DND-41 (cell line): ENCODE measurements around the gene NOXA1.
"Not testable (repeated sequence)": the region's sequence is repeated elsewhere in the genome, so short reads cannot be mapped to it uniquely, and the experiment has no call there.

Source experiments
- ATAC-seq: fragments of 200-7000 bp; cut with Tn5 transposase; 3 replicates; pipeline ENCODE4 v1.9.1; 2021; ENCODE audit warnings: low read depth; ENCODE audit not compliant: insufficient read depth
- DNase-seq: peaks from one replicate; pipeline ENCODE4 v3.0.0-alpha.2; 2020
- H2AFZ ChIP-seq: 2 replicates; pipeline ENCODE4 v1.6.0; 2012; ENCODE audit warnings: low read depth, low read length
- H3K27ac ChIP-seq: 2 replicates; pipeline ENCODE4 v1.5.1; 2012; ENCODE audit warnings: low read length, inconsistent platforms
- H3K27me3 ChIP-seq: fragments of 200-600 bp; sonication (generic); 2 replicates; pipeline ENCODE4 v1.6.0; 2012; ENCODE audit warnings: low read length, mild to moderate bottlenecking, inconsistent platforms; ENCODE audit not compliant: insufficient read depth, poor library complexity
- H3K36me3 ChIP-seq: 2 replicates; pipeline ENCODE4 v1.5.1; 2012; ENCODE audit warnings: low read length, inconsistent platforms; ENCODE audit not compliant: insufficient read depth
- H3K4me1 ChIP-seq: 2 replicates; pipeline ENCODE4 v1.5.1; 2012; ENCODE audit warnings: mild to moderate bottlenecking, low read length; ENCODE audit not compliant: insufficient read depth
- H3K4me2 ChIP-seq: 2 replicates; pipeline ENCODE4 v1.6.0; 2012; ENCODE audit warnings: mild to moderate bottlenecking, moderate library complexity, low read length, inconsistent platforms; ENCODE audit not compliant: insufficient read depth
- H3K4me3 ChIP-seq, 2 experiments: fragments of 200-600 bp in 1 of 2; shearing (Covaris generic) in 1 of 2; 2 replicates each; pipeline ENCODE4 v1.5.1; 2012 to 2016; ENCODE audit warnings: inconsistent platforms in 2 of 2, low read length in 2 of 2, mild to moderate bottlenecking in 2 of 2, low read depth in 1 of 2, moderate library complexity in 1 of 2
- H3K79me2 ChIP-seq: 2 replicates; pipeline ENCODE4 v1.6.0; 2012; ENCODE audit warnings: low read length, inconsistent platforms; ENCODE audit not compliant: insufficient read depth
- H3K9ac ChIP-seq: 2 replicates; pipeline ENCODE4 v1.6.0; 2012; ENCODE audit warnings: low read depth, mild to moderate bottlenecking, inconsistent platforms, low read length, moderate library complexity
- H3K9me3 ChIP-seq: 2 replicates; pipeline ENCODE4 v1.5.1; 2012; ENCODE audit warnings: low read length, moderate library complexity, mild to moderate bottlenecking, inconsistent platforms; ENCODE audit not compliant: insufficient read depth, severe bottlenecking
- H4K20me1 ChIP-seq: 2 replicates; pipeline ENCODE4 v1.6.0; 2012; ENCODE audit warnings: low read length; ENCODE audit not compliant: insufficient read depth
- EZH2 ChIP-seq: IDR thresholded peaks from 3 replicates; pipeline ENCODE4 v1.6.1; 2012; ENCODE audit warnings: borderline replicate concordance, low read depth, mild to moderate bottlenecking, moderate library complexity, low read length, inconsistent platforms; ENCODE audit not compliant: severe bottlenecking
- TF ChIP-seq, protein P1 (sequence below): IDR thresholded peaks from 2 replicates; pipeline ENCODE4 v1.5.1; 2012; ENCODE audit warnings: borderline replicate concordance, low read length, moderate library complexity, mild to moderate bottlenecking; ENCODE audit not compliant: poor library complexity, severe bottlenecking; ENCODE audit errors: extremely low read depth

NOXA1 gene

DNA sequence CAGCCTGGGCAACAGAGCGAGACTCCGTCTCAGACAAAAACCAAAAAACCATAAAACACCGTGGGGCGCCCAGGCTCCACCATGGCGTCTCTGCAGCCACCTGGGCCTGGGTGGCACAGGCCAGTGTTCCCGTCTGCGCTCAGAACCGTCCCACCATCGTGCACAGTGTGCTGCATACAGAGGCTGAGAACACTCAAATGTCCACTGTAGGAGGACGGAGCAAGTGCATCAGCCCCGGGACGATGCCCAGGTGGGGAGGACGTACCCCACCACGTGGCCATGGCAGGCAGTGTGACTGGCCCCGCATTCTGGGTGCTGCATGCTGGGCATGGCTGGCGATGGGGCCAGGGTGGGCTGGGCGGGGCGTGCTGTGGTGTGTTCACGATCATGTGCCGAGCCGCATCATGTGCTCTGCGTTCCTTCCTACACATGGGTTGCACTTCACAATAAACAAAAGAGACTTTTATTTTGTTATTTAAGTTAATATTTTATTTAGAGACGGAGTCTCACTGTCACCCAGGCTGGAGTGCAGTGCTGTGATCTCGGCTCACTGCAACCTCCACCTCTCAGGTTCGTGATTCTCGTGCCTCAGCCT lies 38.0 kb upstream of the NOXA1 start:
- H3K27me3 ChIP-seq = no peaks in the 10 kb centered on the region
- H2AFZ ChIP-seq = no peak overlapping the region
- H3K79me2 ChIP-seq = no peaks in the 10 kb centered on the region
- H3K4me3 ChIP-seq = no peak overlapping the region
- H4K20me1 ChIP-seq = no peaks in the 10 kb centered on the region
- H3K4me1 ChIP-seq = no peaks in the 10 kb centered on the region
- no peaks in the 10 kb centered on the region for H3K9me3 ChIP-seq
- no peaks in the 10 kb centered on the region for H3K36me3 ChIP-seq
- no peak overlapping the region for H3K4me2 ChIP-seq
- no peak for ATAC-seq
- no peak for TF ChIP-seq EZH2
- TF ChIP-seq, protein P1, sequence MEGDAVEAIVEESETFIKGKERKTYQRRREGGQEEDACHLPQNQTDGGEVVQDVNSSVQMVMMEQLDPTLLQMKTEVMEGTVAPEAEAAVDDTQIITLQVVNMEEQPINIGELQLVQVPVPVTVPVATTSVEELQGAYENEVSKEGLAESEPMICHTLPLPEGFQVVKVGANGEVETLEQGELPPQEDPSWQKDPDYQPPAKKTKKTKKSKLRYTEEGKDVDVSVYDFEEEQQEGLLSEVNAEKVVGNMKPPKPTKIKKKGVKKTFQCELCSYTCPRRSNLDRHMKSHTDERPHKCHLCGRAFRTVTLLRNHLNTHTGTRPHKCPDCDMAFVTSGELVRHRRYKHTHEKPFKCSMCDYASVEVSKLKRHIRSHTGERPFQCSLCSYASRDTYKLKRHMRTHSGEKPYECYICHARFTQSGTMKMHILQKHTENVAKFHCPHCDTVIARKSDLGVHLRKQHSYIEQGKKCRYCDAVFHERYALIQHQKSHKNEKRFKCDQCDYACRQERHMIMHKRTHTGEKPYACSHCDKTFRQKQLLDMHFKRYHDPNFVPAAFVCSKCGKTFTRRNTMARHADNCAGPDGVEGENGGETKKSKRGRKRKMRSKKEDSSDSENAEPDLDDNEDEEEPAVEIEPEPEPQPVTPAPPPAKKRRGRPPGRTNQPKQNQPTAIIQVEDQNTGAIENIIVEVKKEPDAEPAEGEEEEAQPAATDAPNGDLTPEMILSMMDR = no peak
- H3K9ac ChIP-seq = no peak overlapping the region
- no peak for DNase-seq
- H3K27ac ChIP-seq = no peak overlapping the region

DNA sequence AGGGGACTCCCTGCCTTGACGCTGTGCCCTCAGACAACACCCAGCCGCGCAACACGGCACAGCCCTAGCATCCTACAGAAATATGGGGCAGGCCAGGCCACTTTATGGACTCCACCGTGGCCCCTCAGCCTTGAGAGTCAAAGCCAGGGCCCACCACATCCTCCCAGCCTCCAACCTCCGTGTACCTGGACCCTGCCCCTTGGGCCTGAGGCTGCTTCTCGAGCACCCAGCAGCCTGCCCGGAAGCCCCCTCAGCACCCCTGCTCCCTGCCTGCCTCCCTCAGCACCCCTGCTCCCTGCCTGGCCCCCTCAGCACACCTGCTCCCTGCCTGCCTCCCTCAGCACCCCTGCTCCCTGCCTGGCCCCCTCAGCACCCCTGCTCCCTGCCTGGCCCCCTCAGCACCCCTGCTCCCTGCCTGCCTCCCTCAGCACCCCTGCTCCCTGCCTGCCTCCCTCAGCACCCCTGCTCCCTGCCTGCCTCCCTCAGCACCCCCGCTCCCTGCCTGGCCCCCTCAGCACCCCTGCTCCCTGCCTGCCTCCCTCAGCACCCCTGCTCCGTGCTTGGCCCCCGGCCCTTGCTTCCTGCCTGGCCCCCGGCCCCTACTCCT lies 36.6 kb upstream of the NOXA1 start:
- not testable (repeated sequence) for H3K79me2 ChIP-seq, H4K20me1 ChIP-seq, H3K4me1 ChIP-seq, ATAC-seq, H3K27me3 ChIP-seq, H3K9me3 ChIP-seq, H3K4me2 ChIP-seq, H3K9ac ChIP-seq, H3K27ac ChIP-seq, H3K36me3 ChIP-seq, H2AFZ ChIP-seq, H3K4me3 ChIP-seq, DNase-seq

DNA sequence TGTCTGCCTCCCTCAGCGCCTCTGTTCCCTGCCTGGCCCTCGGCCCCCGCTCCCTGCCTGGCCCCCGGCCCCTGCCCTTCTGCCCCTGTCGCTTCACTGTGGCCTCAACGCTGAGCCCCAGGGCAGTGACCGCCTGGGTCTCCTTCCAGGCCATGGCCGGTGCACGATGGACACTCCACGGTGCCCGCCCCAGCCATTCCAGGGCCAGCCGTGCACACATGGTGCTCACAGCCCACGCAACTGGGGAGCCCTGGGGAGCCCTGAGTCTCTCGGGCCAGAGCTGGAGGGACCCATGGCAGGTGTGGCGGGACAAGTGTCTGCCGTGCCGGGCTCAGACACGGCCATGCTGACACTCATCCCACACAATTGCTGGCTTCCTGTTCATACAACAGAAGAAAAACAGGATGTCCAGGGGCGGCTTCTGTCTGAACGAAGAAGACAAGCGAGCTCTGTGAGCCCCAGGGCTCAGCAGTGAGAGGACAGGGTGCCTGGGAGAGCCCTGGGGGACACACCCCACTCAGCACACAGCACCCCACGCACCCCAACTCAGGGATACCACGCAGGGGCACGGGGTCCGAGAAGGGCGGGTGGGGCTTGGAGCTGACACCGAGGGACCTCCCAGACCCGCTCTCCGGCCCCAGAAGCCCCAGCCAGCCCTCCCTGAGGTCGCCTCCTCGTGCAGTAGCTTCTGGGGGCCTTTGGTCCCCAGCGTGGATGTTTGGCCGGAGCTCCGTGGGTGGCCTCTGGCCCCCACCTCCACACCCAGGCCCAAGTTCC lies 35.9 kb upstream of the NOXA1 start:
- ATAC-seq (no peak), DNase-seq (no peak)
- Histone ChIP-seq H3K79me2 (no peaks in the 10 kb centered on the region), H3K4me1 (no peaks in the 10 kb centered on the region), H3K27me3 (no peaks in the 10 kb centered on the region), H4K20me1 (no peaks in the 10 kb centered on the region), H3K9me3 (no peaks in the 10 kb centered on the region), H3K27ac (no peak overlapping the region), H3K9ac (no peak overlapping the region), H3K4me2 (no peak overlapping the region), H3K4me3 (no peak overlapping the region), H3K36me3 (no peaks in the 10 kb centered on the region), H2AFZ (no peak overlapping the region)
- TF ChIP-seq, protein P1 = no peak
- TF ChIP-seq EZH2 = no peak

DNA sequence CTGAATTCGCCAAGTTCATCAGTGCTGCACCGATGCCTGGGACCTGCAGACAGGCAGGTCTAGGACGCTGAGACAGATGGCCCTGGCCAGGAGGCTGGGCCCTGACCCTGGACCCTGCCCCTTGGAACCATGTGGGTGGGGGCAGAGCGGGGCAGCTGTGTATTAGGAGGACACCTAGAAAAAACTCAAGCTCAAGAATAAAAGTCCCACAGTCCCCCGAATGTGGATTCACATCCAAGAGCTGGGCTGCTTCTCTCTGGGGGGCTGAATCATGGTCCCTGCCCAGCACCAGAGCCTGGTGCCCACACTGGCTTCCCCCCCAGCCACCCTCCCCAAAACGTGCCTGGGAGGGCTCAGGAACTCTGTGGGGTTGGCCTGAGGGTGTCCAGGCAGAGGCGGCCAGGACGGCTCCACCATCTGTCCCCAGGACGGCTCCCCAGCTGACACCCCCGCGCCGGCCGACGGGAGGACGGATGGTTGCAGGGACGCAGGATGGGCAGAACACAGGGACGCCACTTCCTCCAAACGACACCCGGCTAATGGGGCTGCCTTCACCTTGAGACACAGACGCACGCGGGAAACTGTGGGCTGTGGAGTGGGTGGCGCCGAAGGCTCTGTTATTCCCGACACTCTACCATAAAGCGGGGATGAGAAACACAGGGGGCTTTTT lies 35.2 kb upstream of the NOXA1 start:
- H3K4me3 ChIP-seq = no peak overlapping the region
- H2AFZ ChIP-seq = no peak overlapping the region
- no peaks in the 10 kb centered on the region for H3K36me3 ChIP-seq
- no peaks in the 10 kb centered on the region for H3K4me1 ChIP-seq
- H3K4me2 ChIP-seq = no peak overlapping the region
- DNase-seq = no peak
- H3K9ac ChIP-seq = no peak overlapping the region
- no peak overlapping the region for H3K27ac ChIP-seq
- no peaks in the 10 kb centered on the region for H4K20me1 ChIP-seq
- no peaks in the 10 kb centered on the region for H3K27me3 ChIP-seq
- TF ChIP-seq, protein P1 = no peak
- TF ChIP-seq EZH2 = no peak
- H3K79me2 ChIP-seq = no peaks in the 10 kb centered on the region
- ATAC-seq = no peak
- no peaks in the 10 kb centered on the region for H3K9me3 ChIP-seq
